Activated T-helper 2 cell treated with anti-CD3 and anti-CD28 coated beads, Interferon-gamma antibody, Interleukin-2, Interleukin-4, amounts not matched to agents 10 μg/mL and 5 μg/mL and 100 μg/mL, durations not matched to agents 14 hours and 24 hours and 36 hours (primary cell): ENCODE data around the gene PPP2CA. TPM values are rescaled to one million over a fixed set of nuclear protein-coding genes. Genes with fewer than 3 reads are reported as not detected.
"Not testable (repeated sequence)": the region's sequence is repeated elsewhere in the genome, so short reads cannot be mapped to it uniquely, and the experiment has no call there.

Experiments used
- DNase-seq: peaks from one replicate; pipeline ENCODE4 v3.0.0; 2021; ENCODE audit warnings: low spot score
- H3K27ac Mint-ChIP-seq: one replicate; pipeline ENCODE4 v1.8.0; 2021; ENCODE audit warnings: mixed read lengths
- H3K27me3 Mint-ChIP-seq: one replicate; pipeline ENCODE4 v1.8.0; 2021; ENCODE audit warnings: low read depth, mixed read lengths
- H3K36me3 Mint-ChIP-seq: one replicate; pipeline ENCODE4 v1.8.0; 2021; ENCODE audit warnings: low read depth, mixed read lengths
- H3K4me1 Mint-ChIP-seq: one replicate; pipeline ENCODE4 v1.8.0; 2021; ENCODE audit warnings: low read depth, mixed read lengths
- H3K4me3 Mint-ChIP-seq: one replicate; pipeline ENCODE4 v1.8.0; 2021; ENCODE audit warnings: low read depth, mild to moderate bottlenecking, moderate library complexity, mixed read lengths
- H3K9me3 Mint-ChIP-seq: one replicate; pipeline ENCODE4 v1.8.0; 2021; ENCODE audit warnings: mixed read lengths
- intact Hi-C: fragments of 100-400 bp; cut with micrococcal nuclease; formaldehyde crosslinking; loops from one replicate; pipeline ENCODE4 v1.15.1; 2023
- total RNA-seq: library from RNA; stranded (reverse); gene quantifications from 2 replicates; pipeline ENCODE4 v1.2.3, GENCODE V29; 2022

The PPP2CA gene
- total RNA-seq, 1 donor from 2014 or later = 179 TPM

- Mint-ChIP-seq H3K36me3 (peaks cover 31% of the 10 kb centered on the region), H3K4me1 (peaks cover 28% of the 10 kb centered on the region), H3K27ac (peak overlapping the region; percentile 98), H3K9me3 (no peaks in the 10 kb centered on the region), H3K4me3 (peak overlapping the region; percentile 97), H3K27me3 (peaks cover 8% of the 10 kb centered on the region)
- intact Hi-C loops = loop anchor here (5.0 to 10.0 kb wide), 4 partner anchors 196 to 581 kb away; partner anchors contain the start of genes DDX46, JADE2 and UBE2B
- DNase-seq = no peak
These were observed 49.9 kb downstream of the PPP2CA start for GRCh38 chr5:134175921-134176510.

GRCh38 chr5:134174841-134175839 lies 50.7 kb downstream of the PPP2CA start:
- Mint-ChIP-seq H3K4me1 (peaks cover 28% of the 10 kb centered on the region), H3K36me3 (peaks cover 39% of the 10 kb centered on the region), H3K9me3 (no peaks in the 10 kb centered on the region), H3K27me3 (no peaks in the 10 kb centered on the region), H3K27ac (peak overlapping the region; percentile 98), H3K4me3 (peak overlapping the region; percentile 97)
- DNase-seq = no peak
- intact Hi-C loops = loop anchor here (5.0 to 10.0 kb wide), 4 partner anchors 197 to 582 kb away; partner anchors contain the start of genes DDX46, JADE2 and UBE2B

- DNase-seq = no peak
- no peak overlapping the region for H3K27ac Mint-ChIP-seq
- no peak overlapping the region for H3K4me3 Mint-ChIP-seq
- peaks cover 24% of the 10 kb centered on the region for H3K4me1 Mint-ChIP-seq
- peaks cover 61% of the 10 kb centered on the region for H3K36me3 Mint-ChIP-seq
- H3K27me3 Mint-ChIP-seq = no peaks in the 10 kb centered on the region
- intact Hi-C loops = loop anchor here (10.0 kb wide), 1 partner anchor 353 kb away; the partner anchor contains the start of gene JADE2
- no peaks in the 10 kb centered on the region for H3K9me3 Mint-ChIP-seq
These were observed 53.9 kb downstream of the PPP2CA start for GRCh38 chr5:134171972-134172371.

- Mint-ChIP-seq H3K36me3 (peaks cover 70% of the 10 kb centered on the region), H3K4me1 (peaks cover 3% of the 10 kb centered on the region), H3K9me3 (peaks cover 8% of the 10 kb centered on the region), H3K4me3 (no peak overlapping the region), H3K27me3 (no peaks in the 10 kb centered on the region), H3K27ac (no peak overlapping the region)
- DNase-seq = no peak
- intact Hi-C loops = no loop called here
These were observed 63.3 kb downstream of the PPP2CA start for GRCh38 chr5:134162592-134162991.

GRCh38 chr5:134161513-134162395 lies 64.1 kb downstream of the PPP2CA start:
- DNase-seq = no peak
- peaks cover 8% of the 10 kb centered on the region for H3K9me3 Mint-ChIP-seq
- no peaks in the 10 kb centered on the region for H3K27me3 Mint-ChIP-seq
- H3K4me1 Mint-ChIP-seq = peaks cover 3% of the 10 kb centered on the region
- no peak overlapping the region for H3K27ac Mint-ChIP-seq
- no peak overlapping the region for H3K4me3 Mint-ChIP-seq
- intact Hi-C loops = no loop called here
- peaks cover 66% of the 10 kb centered on the region for H3K36me3 Mint-ChIP-seq

GRCh38 chr5:134153657-134154056 lies 72.2 kb downstream of the PPP2CA start:
- Mint-ChIP-seq H3K4me1 (peaks cover 17% of the 10 kb centered on the region), H3K27me3 (no peaks in the 10 kb centered on the region), H3K36me3 (peaks cover 75% of the 10 kb centered on the region), H3K9me3 (no peaks in the 10 kb centered on the region), H3K27ac (no peak overlapping the region), H3K4me3 (no peak overlapping the region)
- DNase-seq = no peak
- intact Hi-C loops = no loop called here

- no peak overlapping the region for H3K27ac Mint-ChIP-seq
- no peak overlapping the region for H3K4me3 Mint-ChIP-seq
- H3K36me3 Mint-ChIP-seq = peaks cover 72% of the 10 kb centered on the region
- no peak for DNase-seq
- H3K4me1 Mint-ChIP-seq = peaks cover 17% of the 10 kb centered on the region
- H3K9me3 Mint-ChIP-seq = no peaks in the 10 kb centered on the region
- no peaks in the 10 kb centered on the region for H3K27me3 Mint-ChIP-seq
- intact Hi-C loops = no loop called here
These were observed 72.6 kb downstream of the PPP2CA start for GRCh38 chr5:134153241-134153640.

- intact Hi-C loops, H3K9me3 Mint-ChIP-seq, H3K4me3 Mint-ChIP-seq, DNase-seq, H3K27ac Mint-ChIP-seq, H3K27me3 Mint-ChIP-seq: not testable (repeated sequence)
- Mint-ChIP-seq H3K4me1 (peaks cover 17% of the 10 kb centered on the region), H3K36me3 (peaks cover 67% of the 10 kb centered on the region)
These were observed 73.6 kb downstream of the PPP2CA start for GRCh38 chr5:134152173-134152832.

- no peaks in the 10 kb centered on the region for H3K27me3 Mint-ChIP-seq
- peaks cover 17% of the 10 kb centered on the region for H3K4me1 Mint-ChIP-seq
- peaks cover 70% of the 10 kb centered on the region for H3K36me3 Mint-ChIP-seq
- H3K27ac Mint-ChIP-seq = no peak overlapping the region
- intact Hi-C loops = no loop called here
- no peak for DNase-seq
- H3K4me3 Mint-ChIP-seq = no peak overlapping the region
- no peaks in the 10 kb centered on the region for H3K9me3 Mint-ChIP-seq
These were observed 74.2 kb downstream of the PPP2CA start for GRCh38 chr5:134151723-134152122.

- H3K4me3 Mint-ChIP-seq = no peak overlapping the region
- no peaks in the 10 kb centered on the region for H3K27me3 Mint-ChIP-seq
- no peak for DNase-seq
- H3K36me3 Mint-ChIP-seq = peaks cover 64% of the 10 kb centered on the region
- intact Hi-C loops = no loop called here
- H3K9me3 Mint-ChIP-seq = no peaks in the 10 kb centered on the region
- H3K4me1 Mint-ChIP-seq = peaks cover 15% of the 10 kb centered on the region
- no peak overlapping the region for H3K27ac Mint-ChIP-seq
These were observed 76.1 kb downstream of the PPP2CA start for GRCh38 chr5:134149571-134150303.

- intact Hi-C loops = no loop called here
- H3K9me3 Mint-ChIP-seq = no peaks in the 10 kb centered on the region
- peaks cover 66% of the 10 kb centered on the region for H3K36me3 Mint-ChIP-seq
- no peak overlapping the region for H3K4me3 Mint-ChIP-seq
- no peak for DNase-seq
- no peaks in the 10 kb centered on the region for H3K27me3 Mint-ChIP-seq
- no peak overlapping the region for H3K27ac Mint-ChIP-seq
- H3K4me1 Mint-ChIP-seq = peaks cover 13% of the 10 kb centered on the region
These were observed 76.8 kb downstream of the PPP2CA start for GRCh38 chr5:134148986-134149539.
